HG03571 (cell line): ENCODE data around the gene EIF4EBP3.

ENCODE experiments used
- ATAC-seq: cut with Tn5 transposase; IDR thresholded peaks from one replicate; pipeline ENCODE4 v1.9.1; 2021; ENCODE audit not compliant: unreplicated experiment

Gene EIF4EBP3

GRCh38 chr5:140547508-140548299 lies at the start of gene EIF4EBP3:
Gene EIF4EBP3 (plus strand): TSS chr5:140547662. CDS start chr5:140547738, 76 bp downstream.
- ATAC-seq: peak; percentile 97

- no peak for ATAC-seq
These were observed 49.6 kb upstream of the EIF4EBP3 start for GRCh38 chr5:140497897-140498296.

DNA sequence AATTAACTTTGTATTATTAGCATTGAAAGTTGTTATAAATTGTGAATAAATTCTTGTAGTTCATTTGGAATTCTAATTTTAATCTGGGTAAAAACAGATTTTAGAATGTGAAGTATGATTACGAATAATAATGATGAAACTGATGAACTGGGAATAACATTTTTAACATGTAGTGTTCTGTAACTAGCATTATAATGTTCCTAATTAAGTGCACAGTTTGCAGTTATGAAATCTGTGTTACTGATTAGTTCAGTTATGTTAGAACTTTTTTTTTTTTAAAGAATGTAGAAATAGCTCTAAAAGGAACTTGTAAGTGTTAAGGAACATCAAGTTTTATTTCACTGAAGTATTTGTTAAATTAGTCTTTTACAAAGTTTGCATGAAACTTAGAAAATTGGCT lies 48.9 kb upstream of the EIF4EBP3 start:
- ATAC-seq: no peak

GRCh38 chr5:140502834-140503233 lies 44.6 kb upstream of the EIF4EBP3 start:
- ATAC-seq: no peak

DNA sequence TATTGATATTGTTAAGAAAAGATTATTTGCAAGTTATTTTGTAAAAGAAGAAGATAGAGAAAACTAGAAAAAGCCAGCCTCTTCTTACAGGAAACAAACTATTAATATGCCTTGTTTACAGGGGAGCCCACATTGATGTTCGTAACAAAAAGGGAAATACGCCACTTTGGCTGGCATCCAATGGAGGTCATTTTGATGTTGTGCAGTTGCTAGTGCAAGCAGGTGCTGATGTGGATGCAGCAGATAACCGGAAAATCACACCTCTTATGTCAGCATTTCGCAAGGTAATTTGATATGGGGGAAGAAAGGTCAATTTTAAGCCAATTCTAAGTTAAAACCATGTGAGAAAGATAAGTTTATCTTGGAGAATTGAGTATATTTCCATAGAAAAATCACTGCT lies 37.6 kb upstream of the EIF4EBP3 start:
- ATAC-seq: no peak

DNA sequence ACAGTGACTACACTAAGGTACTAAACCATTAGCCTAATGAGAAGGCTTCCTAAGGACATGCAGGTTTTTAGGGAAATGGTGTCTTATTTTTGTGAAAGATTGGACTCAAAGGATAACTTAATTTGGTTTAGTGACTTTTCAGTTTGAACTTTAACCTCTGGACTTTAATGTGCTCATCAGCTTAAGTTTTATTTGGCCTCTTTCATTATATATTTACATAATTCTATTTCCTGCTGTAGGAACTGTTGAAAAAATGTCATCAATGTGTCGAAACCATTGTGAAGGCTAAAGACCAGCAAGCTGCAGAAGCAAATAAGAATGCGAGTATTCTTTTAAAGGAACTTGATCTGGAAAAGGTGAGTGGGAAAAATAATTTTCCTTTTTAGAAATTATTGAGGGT lies 34.3 kb upstream of the EIF4EBP3 start:
- no peak for ATAC-seq

GRCh38 chr5:140524003-140524402 lies 23.5 kb upstream of the EIF4EBP3 start:
- no peak for ATAC-seq

GRCh38 chr5:140540227-140540626 lies 7.2 kb upstream of the EIF4EBP3 start:
- no peak for ATAC-seq

DNA sequence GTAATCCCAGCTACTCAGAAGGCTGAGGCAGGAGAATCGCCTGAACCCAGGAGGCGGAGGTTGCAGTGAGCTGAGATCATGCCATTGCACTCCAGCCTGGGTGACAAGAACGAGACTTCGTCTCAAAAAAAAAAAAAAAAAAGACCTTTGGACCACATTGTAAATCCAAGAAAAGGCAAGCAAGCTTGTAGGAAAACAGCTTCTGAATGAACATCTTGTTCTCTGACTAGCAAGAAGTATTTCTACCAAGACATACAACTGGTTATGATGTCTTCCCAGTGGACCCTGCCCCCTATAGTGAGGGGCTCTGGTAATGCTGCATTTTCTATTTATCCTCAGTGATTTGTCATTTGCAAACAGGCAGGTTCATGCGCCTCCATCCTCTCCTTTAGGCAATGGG lies 4.5 kb upstream of the EIF4EBP3 start:
- ATAC-seq: no peak

GRCh38 chr5:140544986-140545385 lies 2.5 kb upstream of the EIF4EBP3 start:
- no peak for ATAC-seq

GRCh38 chr5:140545606-140546005 lies 1.9 kb upstream of the EIF4EBP3 start:
- ATAC-seq: no peak

GRCh38 chr5:140546851-140547507 lies 483 bp upstream of the EIF4EBP3 start:
- ATAC-seq: no peak

- no peak for ATAC-seq
These were observed 832 bp downstream of the EIF4EBP3 start for GRCh38 chr5:140548300-140548688.

DNA sequence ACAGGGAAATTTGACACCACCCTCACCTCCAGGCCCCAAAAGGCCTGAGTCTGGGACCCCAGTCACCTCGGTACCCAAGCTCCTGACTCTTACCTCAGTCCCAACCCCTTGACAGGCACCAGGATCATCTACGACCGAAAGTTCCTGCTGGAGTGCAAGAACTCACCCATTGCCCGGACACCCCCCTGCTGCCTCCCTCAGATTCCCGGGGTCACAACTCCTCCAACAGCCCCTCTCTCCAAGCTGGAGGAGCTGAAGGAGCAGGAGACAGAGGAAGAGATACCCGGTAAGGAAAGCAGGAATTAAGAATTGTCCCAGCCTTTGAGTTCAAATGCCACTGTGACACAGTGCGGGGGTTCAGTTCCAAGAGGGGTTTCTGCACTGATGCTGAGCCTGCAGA lies 1.3 kb downstream of the EIF4EBP3 start:
- ATAC-seq: no peak

GRCh38 chr5:140549237-140550144 lies 2.0 kb downstream of the EIF4EBP3 start:
- ATAC-seq: no peak

GRCh38 chr5:140550147-140551079 lies 3.0 kb downstream of the EIF4EBP3 start:
- no peak for ATAC-seq

DNA sequence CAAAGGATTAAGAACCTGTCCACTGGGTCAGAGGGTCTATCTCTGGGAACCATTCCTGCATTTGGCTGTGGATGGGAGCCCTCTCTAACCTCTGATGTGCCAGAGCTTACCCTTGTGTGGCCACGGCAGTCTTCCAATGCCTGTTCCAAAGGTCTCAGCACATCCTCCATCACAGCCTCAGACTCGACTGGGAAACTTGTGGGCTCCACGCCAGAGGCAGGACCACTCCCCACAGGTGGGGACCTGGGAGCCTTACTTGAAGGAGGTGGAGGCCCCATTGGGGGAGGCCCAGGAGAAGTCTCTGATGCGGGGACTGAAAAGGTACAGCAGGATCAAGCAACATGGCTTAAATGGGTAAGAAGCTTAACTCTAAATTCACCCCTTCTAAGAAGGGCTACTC lies 4.4 kb downstream of the EIF4EBP3 start:
- ATAC-seq: no peak

GRCh38 chr5:140553657-140554056 lies 6.2 kb downstream of the EIF4EBP3 start:
- no peak for ATAC-seq

DNA sequence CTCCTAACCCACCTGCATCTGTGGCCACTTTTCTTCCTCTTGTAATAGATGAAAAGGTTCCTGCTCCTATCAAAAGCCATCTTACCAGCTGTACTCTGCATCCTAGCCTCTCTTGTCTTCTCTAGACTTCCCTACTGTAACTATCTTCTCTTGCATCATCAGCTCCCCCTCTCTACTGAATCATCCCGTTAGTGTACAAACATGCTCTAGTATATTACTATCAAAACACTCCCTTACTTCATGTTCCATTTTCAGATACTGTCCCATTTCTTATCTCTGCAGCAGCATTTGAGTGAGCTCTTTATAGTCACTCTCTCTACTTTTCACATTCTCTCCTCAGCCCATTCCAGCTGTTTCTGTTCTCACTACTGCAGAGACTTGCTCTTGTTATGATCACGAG lies 7.0 kb downstream of the EIF4EBP3 start:
- no peak for ATAC-seq

DNA sequence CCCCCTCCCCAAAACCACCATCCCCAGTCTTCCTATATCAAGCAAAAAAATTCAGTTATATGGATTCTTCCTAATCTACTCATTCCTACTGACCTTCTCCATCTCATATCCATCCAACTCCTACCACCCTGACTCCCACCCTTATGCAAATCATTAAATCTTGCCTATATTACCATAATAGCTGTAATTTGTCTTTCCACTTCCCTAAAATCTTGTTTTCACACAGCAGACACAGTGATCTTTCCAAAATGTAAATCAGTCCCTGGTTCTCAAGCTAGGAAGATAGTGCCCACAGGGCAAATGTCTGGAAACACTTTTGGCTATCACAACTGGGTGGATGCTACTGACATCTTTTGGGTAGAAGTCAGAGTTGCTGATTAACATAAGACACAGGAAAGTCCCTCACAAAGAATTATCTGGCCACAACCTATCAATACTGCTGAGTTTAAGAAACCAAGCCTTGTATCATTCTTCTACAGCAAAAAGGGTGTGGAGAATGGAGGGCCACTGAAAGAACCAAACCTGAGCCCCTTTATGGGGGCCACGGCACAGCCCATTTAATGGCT lies 8.4 kb downstream of the EIF4EBP3 start:
- no peak for ATAC-seq
